ENCODE results near the gene MINDY4B.

Gene MINDY4B

GRCh38 chr3:150843241-150843640, 62.0 kb downstream of the MINDY4B start:
- DNase-seq, result no peak

DNA sequence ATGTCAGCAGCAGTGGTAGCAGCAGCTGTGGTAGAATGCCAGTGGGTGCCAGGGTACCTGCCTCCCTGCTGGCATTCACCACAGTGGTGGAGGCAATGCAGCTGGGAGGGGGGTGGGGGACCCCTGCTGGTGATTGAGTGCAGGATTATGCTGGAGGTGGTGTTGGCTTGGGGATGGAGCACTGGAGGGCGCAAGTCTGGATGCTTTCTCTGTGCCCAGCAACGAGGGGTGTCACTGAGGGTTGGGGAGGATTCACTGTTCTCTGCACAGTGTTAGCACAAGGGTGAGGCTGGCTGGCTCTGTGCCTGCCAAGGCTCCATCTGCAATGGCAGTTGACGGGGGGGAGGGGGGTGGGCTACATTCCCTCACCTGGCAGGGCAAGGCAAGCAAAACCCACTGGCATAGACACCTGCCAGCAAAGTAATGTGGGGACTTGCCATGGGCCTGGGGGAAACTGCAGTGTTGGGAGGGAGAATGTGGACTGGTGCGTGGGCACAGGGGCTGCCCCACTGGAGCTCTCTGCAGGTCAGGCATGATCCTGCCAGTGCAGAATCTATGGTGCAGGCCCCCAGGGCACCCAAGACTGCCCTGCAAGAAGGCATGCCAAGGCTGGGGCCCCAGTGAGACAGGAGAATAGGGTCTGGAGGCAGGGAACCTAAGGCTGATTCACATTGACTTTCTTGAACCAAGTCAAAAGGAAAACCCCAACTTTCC, 64.3 kb downstream of the MINDY4B start:
- no peak for DNase-seq

DNA sequence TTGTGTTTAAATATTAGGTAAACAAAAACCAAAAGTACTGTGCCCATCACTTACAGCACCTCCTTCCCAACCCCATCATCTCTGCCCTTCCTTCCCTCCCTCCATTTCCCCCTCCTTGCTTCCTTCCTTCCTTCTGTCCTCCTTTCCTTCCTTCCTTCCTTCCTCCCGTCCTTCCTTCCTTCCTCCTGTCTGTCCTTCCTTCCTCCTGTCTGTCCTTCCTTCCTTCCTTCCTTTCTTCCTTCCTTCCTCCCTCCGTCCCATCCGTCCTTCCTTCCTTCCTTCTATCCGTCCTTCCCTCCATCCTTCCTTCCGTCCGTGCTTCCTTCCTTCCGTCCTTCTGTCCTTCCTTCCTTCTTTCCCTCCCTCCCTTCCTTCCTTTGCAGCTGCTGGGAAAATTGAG, 74.5 kb downstream of the MINDY4B start:
- DNase-seq, result no peak

- peak; percentile 14 for DNase-seq
These were observed 75.1 kb downstream of the MINDY4B start for GRCh38 chr3:150830094-150830681.

DNA sequence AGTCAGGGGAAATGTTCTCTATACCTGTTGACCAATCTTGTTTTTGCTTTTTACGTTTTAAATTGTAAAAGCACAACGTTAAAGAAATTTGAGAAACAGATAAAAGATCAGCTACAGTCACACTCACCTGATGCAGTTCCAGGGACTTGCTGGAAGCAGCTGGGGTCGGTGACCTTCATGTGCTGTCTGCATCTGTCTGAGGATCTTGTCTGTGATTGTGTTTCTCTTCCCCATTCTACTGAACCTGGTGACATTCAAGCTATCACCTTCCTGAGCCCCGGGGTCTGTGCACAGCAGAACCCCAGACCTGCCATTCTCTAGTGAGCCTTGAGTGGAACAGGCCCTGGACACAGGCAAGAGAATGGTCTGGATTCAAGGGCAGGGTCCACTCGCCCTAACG, 75.8 kb downstream of the MINDY4B start:
- no peak for DNase-seq

GRCh38 chr3:150828997-150829396, 76.2 kb downstream of the MINDY4B start:
- DNase-seq, result no peak

DNA sequence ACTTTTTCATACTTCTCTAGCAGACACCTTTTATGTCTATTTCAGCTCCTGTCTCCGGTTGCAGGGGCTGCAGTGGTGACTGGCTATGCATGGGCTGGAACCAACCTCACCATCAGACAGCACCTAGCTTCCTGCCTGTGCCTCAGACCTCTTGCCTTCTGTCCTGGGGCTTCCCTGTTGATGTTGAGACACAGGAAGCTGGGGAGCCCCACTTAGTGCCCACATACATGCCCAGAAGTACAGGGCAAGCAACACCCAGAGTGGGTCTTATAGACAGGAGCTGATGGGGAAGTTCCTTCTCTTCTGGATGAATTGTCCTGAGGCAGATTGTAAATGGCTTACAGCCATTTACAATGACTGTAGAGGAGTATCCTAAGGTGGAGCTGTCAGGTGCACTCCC, 77.0 kb downstream of the MINDY4B start:
- DNase-seq, result no peak

- no peak for DNase-seq
These were observed 78.6 kb downstream of the MINDY4B start for GRCh38 chr3:150826466-150827282.

DNA sequence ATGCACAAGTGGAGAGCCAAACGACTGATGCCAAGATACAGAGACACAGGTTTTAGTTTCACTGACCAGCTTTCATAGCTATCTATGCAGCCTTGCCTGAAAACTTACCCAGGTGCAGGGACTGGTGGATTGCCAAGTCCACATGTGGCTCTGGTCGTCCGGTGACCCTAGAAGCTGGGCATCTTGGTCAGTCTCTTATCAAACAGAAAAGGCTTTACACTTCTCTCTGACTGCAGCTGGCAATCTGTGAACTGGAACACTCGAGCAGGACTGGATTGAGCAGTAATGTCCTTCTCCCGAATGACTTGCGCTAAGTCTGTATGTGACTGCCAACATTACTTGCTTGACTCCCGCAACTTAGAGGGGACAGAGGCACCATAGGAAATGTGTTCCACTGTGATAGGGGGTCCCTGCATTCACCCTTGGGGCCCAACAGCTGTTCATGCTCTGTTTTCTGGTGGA, 79.3 kb downstream of the MINDY4B start:
- no peak for DNase-seq

DNA sequence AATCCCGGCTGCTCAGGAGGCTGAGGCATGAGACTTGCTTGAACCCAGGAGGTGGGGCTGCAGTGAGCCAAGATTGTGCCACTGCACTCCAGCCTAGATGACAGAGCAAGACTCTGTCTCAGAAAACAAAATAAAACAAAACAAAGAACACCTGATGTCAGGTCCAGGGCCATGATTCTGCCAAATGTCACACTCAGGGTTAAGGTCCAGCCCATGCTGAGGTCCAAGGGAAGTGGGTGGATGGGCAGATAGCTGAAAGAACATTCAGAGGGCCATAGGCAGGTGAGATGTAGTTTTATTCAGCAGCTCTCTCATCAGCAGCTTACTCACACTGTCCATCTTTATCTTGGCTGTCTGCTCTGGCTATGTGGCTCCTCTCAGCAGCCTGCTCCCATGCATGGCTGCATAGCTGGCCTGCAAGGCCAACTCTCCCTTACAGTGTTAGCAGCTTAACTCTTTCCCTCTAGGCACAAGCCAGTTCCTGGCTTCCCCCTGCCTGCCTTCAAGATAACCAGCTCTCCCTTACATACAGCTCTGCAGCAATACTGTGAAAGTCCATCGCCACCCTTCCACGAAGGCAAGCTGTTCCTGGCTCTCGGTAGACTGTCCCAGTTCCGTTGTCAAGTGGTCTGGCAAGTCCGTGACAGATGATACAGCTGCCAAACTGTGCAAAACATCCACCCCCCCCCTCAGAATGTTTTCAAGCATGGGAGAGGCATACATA, 79.9 kb downstream of the MINDY4B start:
- DNase-seq, result peak; percentile 40

- peak; percentile 99 for DNase-seq
These were observed 82.0 kb downstream of the MINDY4B start for GRCh38 chr3:150823277-150823676.

DNA sequence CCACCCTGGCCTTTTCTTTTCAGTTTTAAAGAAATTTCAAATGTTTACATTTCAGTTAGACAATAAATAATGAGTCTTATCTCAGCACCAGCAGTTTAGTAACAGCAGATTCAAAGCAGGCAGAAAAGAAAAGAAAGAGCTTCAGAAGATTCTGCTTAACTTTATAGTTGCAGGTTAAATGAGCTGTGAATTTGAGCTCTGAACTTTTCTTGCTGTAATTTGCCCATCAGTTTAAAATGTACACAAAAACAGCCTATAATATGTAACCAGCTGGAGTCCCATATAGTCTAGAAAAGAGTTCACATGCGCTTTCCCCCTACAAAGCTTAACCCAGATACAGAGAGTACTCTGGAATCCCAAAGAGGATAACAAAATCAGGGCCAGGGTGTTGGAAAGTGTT, 82.6 kb downstream of the MINDY4B start:
- no peak for DNase-seq

Measured in NCI-H524 treated with DMSO at 0.1 percent for 48 hours (cell line).